ENCODE measurements around the gene KLHL22. TPM values are rescaled to one million over a fixed set of nuclear protein-coding genes. Genes with fewer than 3 reads are reported as not detected.
A peak's percentile ranks its signal among the peaks of the same experiment; 100 is the strongest.
"Not testable (repeated sequence)": the region's sequence is repeated elsewhere in the genome, so short reads cannot be mapped to it uniquely, and the experiment has no call there.

KLHL22 gene
- total RNA-seq, 1 experiment from 2014 or later, result 7.4 TPM

DNA sequence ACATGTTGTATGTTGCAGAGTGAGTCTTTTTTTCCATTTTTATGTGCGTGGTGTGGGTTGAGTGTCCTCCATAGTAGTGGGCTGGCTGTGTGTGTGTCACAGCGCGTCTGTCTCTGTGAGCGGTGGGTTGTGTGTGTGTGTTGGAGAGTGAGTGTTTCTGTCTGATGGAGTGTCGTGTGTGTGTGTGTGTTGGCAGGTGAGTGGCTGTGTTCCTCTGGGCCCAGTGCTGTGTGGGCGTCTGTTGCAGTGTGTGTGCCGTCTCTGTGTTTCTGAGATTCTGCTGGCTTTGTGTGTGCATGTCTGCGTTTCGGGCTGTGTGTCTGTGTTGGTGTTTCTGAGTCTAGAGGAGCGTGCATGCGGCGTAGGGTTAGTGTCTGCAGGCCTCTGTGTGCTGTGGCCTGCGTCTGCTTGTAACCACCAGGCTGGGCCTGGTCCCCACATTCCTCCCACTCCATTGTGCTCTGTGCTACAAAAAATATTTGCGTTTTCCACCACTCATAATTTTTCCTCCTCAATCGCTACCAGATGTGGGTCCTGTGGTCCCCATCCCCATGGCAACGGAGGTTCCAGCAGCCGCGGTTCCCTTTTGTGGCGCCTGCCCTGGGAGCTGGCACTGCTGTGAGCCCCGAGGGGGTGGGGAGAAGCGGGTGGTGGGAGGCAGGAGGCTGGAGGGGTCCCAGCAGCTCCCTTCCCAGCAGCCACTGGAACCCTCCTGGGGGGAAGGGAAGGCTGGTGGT lies 73.2 kb downstream of the KLHL22 start:
- peak; percentile 68 for DNase-seq (ENCODE audit: low read depth)

DNA sequence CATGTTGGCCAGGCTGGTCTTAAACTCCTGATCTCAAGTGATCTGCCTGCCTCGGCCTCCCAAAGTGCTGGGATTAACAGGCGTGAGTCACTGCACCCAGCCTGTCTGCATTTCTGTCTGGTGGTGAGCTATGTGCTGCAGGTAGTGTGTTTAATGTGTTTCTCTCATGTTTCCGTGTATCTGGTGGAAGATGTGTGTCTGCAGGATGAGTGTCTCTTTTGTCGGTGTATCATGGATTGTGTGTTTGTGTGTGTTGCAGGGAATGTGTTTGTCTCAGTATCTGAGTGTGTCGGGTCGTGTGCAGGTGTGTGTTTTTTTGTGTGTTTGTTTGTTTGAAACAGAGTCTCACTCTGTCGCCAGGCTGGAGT lies 74.1 kb downstream of the KLHL22 start:
- DNase-seq (ENCODE audit: low read depth), result no peak

DNA sequence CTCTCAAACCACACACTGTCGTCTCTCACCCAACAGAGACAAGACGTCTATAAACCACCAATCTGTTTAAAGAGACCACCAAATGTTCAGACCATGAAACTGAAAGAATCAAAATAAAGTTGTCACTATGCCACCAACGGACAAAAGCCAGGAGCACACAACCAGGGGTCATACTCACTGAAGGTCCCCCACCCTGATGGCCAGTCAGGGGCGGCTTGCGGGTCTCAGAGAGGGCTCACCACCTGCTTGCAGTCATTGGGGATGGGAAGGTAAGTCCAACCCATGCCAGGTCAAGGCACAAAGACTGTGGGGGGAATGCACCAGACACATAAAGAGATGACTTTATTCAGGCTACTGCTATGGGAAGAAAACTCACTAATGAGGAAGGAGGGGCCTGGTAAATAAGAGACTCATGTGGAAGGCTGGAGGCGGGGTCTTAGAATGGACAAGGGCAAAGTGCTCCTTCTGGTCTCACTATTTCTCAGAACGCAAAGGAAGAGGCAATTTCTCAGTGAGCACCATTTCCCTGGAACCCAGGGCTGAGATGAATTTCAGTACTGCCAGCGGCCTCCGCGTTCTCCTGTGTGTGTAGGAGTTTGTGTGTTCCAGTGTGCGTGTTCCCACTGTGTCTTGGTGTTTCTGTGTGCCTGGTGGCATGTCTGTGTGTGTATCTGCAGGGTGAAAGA lies 75.3 kb downstream of the KLHL22 start:
- DNase-seq (ENCODE audit: low read depth), result no peak

DNA sequence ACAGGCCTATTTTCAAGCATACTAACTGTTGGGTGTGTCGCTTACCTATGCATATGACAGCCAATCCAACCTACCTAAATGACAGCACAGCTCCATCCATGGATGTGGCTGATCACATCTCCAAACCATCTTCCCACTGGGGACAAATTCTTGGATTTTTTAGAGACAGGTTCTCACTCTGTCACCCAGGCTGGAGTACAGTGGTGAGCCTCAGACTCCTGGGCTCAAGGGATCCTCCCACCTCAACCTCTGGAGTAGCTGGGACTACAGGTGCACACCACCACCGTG lies 76.0 kb downstream of the KLHL22 start:
- no peak for DNase-seq (ENCODE audit: low read depth)

DNA sequence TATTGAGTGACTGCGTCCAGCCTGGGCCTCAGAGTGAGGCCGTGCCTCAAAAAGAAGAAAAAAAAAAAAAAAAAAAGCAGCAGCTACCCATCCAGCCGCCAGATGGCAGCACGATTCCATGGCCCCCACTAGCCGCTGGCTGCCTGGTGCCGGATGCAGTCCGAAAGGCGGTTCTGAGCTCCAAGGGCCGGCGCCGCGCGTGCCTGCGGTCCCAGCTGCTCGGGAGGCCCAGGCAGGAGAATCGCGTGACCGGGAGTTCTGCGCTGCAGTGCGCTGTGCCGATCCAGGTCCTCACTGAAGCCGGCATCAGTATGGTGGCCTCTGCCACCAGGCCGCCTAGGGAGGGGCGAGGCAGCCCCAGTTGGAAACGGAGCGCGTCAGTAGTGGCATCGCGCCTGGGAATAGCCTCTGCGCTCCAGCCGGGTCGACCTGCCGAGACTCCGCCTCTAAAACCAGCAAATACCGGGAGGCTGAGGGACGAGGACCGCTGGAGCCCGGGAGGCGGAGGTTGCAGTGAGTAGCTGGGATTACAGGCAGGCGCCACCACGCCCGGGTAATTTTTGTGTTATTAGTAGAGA lies 77.3 kb downstream of the KLHL22 start:
- peak; percentile 77 for DNase-seq (ENCODE audit: low read depth)

DNA sequence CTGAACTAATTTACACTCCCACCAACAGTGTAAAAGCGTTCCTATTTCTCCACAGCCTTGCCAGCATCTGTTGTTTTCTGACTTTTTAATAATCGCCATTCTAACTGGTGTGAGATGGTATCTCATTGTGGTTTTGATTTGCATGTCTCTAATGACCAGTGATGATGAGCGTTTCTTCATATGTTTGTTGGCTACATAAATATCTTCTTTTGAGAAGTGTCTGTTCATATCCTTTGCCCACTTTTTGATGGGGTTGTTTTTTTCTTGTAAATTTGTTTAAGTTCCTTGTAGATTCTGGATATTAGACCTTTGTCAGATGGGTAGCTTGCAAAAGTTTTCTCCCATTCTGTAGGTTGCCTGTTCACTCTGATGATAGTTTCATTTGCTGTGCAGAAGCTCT lies 79.9 kb downstream of the KLHL22 start:
- DNase-seq (ENCODE audit: low read depth), result not testable (repeated sequence)

DNA sequence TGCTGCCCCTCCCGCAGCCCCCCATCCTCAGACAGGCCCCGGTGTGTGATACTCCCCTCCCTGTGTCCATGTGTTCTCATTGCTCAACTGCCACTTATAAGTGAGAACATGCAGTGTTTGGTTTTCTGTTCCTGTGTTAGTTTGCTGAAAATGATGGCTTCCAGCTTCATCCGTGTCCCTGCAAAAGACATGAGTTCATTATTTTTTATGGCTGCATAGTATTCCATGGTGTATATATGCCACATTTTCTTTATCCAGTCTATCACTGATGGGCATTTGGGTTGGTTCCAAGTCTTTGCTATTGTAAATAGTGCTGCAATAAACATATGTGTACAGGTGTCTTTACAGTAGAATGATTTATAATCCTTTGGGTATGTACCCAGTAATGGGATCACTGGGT lies 80.4 kb downstream of the KLHL22 start:
- not testable (repeated sequence) for DNase-seq (ENCODE audit: low read depth)

DNA sequence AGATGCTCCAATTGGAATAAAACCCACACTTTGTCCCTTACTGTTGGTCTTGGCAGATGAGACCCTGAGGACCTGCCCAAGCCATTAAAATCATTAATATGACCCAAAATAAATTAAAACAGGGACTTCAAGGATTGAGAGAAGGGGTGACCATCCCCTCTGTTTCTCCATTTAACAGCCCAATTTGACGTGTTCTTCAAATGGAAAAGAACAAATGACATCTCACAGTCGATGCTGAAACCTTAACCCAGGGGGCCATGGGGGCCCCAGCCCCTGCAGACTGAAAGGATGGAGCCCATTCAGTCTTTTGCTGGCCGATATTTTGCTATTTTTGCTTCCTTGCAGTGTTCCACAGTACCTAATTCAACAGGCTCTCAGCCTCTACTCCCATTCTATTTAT lies 81.1 kb downstream of the KLHL22 start:
- no peak for DNase-seq (ENCODE audit: low read depth)

DNA sequence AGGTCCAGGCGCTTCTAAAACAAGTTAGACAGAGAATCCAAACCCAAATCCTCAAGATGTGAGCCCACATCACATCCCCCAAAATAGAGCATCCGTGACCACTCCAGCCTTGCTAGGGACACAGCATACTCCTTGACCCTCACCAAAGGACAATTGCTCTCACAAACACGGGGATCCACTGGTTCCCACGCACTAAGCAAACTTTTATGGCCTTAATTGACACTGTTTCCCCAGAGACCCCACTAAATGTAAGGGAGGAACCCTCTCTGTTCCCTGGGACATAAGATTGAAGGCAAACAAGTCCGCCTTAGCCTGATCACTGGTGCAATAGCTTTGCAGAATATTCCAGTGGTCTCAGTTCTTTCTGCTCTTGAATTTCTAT lies 81.5 kb downstream of the KLHL22 start:
- no peak for DNase-seq (ENCODE audit: low read depth)

DNA sequence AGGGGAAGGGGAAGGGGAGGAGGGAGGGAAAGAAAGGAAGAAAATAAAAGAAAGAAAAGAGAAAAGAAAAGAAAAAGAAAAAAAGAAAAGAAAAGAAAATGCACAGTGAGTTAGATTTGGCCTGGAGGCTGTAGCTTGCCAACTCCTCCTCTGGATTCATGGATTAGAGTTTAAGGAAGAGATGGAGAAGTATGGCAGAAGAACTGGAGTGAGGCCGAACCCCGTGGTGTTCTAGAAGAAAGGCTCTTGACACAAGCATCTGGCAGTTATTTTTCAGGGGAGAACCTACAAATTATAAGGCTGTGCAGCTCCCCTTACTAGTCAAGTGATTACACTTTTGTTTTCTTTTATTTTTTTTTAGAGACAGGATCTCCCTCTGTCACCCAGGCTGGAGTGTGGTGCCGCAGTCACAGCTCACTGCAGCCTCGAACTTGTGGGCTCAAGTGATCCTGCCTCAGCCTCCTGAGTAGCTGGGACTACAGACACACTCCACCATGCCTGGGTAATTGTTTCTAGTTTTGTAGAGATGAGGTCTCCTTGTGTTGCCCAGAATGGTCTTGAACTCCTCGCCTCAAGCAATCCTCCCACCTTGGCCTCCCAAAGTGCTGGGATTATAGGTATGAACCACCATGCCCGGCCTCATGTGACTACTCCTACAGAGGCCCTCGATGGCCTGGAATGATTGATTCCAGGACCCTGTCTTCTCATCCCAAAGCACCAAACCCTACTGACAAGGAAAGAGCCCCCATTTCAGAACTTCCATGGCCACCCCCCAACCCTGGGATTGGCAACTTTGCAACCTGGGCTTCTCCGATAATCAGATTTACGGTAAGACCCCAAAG lies 82.2 kb downstream of the KLHL22 start:
- no peak for DNase-seq (ENCODE audit: low read depth)

DNA sequence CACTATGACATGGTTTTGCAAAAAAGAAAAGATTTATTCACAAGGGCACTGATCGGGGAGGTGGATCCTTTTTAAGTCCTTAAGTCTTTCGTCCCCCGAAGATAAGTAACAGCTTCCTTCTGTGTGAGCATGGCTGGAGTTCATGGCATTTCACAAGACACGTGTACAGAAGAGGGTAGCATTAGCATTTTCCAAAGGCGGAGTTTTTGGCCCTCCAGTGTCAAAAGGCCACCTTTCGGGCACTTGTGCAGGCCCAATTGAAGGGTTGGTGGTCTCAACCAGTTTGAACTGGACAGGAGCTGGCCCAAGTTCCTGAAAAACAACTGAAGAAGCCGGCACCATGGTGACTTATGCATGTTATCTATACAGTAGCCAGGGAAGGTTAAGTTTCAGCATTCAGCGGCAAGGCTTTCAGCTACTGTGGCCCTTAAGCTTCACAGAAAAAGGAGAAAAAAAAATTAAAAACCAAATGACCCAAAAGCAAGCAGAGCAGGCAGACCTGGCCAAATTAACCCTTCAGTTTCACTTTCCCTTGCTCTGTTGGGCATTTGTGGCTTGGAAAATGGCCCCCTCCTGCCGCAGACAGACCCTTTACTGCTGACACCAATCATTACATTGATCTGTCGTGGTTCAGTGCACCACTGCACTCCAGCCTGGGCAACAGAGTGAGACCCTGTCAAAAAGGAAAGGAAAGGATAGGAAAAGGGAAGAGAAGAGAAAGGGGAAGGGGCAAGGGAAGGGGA lies 83.0 kb downstream of the KLHL22 start:
- no peak for DNase-seq (ENCODE audit: low read depth)

DNA sequence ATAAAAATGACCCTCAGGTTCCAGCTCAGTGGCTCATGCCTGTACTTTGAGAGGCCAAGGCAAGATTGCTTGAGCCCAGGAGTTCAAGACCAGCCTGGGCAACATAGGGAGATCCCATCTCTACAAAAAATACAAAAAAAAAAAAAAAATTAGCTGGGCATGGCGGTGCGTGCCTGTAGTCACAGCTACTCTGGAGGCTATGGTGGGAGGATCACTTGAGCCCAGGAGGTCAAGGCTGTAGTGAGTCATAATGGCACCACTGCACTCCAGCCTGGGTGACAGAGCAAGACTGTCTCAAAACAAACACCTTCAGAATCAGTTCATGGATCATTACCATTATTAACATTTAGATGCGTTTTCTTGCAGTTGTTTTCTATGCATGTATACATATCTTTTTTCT lies 86.2 kb downstream of the KLHL22 start:
- DNase-seq (ENCODE audit: low read depth), result not testable (repeated sequence)

DNA sequence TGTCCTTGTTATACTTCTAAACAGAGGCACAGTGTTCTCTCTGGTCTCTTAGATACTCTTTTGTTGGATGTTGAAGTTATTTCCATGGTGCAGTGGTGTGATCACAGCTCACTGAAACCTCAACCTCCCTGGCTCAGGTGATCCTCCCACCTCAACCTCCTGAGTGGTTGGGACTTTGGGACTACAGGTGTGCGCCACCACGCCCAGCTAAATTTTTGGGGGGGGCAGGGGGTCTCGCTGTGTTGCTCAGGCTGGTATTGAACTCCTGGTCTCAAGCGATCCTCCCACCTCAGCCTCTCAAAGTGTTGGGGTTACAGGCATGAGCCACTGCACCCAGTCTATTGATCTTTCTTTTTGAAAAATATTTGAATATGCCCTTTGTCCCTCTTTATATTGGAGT lies 86.7 kb downstream of the KLHL22 start:
- no peak for DNase-seq (ENCODE audit: low read depth)

DNA sequence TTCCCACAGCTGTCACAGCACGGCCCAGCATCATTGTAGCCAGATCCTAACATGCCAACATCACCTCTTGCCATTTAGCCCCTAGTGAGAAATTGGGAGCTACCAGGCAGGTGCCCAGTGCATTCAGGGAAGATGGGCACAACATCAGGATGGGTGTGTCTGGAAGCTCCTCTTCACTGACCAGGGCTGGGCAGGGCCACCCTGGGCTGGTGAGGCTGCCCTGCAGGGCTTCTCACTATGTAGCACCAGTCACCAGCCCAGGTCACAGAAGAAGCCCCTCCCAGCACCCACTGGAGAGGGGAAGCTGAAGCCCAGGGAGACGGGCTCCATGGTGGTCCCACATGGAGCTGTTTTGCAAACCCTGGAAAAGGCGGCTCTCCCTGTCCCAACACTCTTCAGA lies 87.8 kb downstream of the KLHL22 start:
- no peak for DNase-seq (ENCODE audit: low read depth)

DNA sequence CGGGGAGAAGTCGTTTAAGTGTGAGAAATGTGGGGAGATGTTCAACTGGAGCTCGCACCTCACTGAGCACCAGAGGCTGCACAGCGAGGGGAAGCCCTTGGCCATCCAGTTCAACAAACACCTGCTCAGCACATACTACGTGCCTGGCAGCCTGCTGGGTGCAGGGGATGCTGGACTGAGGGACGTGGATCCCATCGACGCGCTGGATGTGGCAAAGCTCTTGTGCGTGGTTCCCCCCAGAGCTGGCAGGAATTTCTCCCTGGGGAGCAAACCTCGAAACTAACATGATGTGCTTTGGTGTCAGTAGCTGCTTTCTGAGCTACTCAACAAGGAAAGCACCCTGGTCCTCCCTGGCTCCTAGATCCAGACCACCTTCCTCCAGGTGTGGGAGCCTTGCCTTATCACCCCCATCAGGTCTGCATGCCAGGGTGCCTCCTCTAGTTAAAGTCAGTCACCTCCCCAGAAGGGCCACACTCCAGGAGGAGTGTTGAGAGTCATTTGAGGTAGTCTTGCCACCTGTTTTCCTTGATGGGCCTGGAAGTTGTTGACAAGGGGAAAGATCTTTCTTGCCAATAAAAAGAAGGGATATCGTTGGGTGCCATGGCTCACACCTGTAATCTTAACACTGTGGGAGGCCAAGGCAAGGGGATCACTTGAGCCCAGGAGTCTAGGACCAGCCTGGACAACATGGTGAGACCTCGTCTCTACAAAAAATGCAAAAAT lies 88.7 kb downstream of the KLHL22 start:
- DNase-seq (ENCODE audit: low read depth), result no peak

DNA sequence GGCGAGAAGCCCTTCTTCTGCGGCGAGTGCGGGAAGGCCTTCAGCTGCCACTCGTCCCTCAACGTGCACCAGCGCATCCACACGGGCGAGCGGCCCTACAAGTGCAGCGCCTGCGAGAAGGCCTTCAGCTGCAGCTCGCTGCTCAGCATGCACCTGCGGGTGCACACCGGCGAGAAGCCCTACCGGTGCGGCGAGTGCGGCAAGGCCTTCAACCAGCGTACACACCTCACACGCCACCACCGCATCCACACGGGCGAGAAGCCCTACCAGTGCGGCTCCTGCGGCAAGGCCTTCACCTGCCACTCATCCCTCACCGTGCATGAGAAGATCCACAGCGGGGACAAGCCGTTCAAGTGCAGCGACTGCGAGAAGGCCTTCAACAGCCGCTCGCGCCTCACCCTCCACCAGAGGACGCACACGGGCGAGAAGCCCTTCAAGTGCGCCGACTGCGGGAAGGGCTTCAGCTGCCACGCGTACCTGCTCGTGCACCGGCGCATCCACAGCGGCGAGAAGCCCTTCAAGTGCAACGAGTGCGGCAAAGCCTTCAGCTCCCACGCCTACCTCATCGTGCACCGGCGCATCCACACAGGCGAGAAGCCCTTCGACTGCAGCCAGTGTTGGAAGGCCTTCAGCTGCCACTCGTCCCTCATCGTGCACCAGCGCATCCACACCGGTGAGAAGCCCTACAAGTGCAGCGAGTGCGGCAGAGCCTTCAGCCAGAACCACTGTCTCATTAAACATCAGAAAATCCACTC lies 89.5 kb downstream of the KLHL22 start:
- DNase-seq (ENCODE audit: low read depth), result no peak

DNA sequence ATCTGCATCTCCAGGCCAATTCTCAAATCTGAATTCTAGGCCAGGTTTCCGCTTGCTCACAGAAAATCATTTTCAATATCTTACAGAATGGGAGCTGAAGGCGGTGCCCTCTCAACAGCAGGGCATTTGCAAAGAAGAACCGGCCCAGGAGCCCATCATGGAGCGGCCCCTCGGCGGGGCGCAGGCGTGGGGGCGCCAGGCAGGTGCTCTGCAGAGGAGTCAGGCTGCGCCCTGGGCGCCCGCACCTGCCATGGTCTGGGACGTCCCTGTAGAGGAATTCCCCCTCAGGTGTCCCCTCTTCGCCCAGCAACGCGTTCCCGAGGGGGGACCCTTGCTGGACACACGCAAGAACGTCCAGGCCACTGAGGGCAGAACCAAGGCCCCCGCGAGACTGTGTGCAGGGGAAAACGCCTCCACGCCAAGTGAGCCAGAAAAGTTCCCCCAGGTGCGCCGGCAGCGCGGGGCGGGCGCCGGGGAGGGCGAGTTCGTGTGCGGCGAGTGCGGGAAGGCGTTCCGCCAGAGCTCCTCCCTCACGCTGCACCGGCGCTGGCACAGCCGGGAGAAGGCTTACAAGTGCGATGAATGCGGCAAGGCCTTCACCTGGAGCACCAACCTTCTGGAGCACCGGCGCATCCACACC lies 90.2 kb downstream of the KLHL22 start:
- no peak for DNase-seq (ENCODE audit: low read depth)

DNA sequence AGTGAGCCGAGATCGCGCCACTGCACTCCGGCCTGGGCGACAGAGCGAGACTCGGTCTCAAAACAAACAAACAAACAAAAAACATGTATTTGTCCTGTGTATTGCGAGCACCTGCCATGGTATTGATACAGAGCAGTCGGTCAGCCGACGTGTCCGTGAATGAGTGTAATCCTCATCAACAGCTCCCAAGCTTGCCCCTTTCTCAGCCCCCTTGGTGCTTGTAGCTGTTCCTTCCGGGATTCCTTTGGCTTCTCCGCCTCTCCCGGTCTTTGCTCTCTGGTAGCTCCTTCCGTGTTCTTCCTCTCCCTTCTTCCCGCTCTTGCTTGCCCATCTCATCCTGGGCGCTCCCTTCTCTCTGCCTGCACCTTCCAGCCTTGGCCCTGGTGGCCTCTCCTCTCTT lies 90.7 kb downstream of the KLHL22 start:
- no peak for DNase-seq (ENCODE audit: low read depth)

DNA sequence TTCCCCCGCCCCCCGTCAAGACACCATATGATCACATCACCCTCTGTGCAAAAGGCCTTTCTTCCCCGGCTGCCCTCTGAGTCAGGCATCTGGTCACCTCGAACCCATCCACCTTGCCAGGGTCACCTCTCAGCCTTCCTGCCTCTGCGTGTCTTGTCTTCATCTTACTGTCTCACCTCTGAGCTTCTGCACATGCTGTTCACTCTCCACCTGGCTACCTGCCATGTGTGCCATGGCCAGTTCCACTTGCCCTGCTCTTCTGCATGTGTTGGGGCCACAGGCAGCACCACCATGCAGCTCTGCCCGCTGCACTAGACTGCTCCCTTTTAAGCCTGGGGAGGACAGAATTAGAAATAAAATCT lies 91.8 kb downstream of the KLHL22 start:
- DNase-seq (ENCODE audit: low read depth), result no peak
